ENCODE data around the gene B9D1. TPM values are rescaled to one million over a fixed set of nuclear protein-coding genes. Genes with fewer than 3 reads are reported as not detected.

Gene B9D1
- total RNA-seq, 1 experiment from 2014 or later, result 33.8 TPM

- no peak for DNase-seq (ENCODE audit: low read depth)
These were observed 40.9 kb downstream of the B9D1 start for GRCh38 chr17:19321481-19322128.

GRCh38 chr17:19320876-19321275 is 41.6 kb downstream of the B9D1 start:
- no peak for DNase-seq (ENCODE audit: low read depth)

- no peak for DNase-seq (ENCODE audit: low read depth)
These were observed 42.6 kb downstream of the B9D1 start for GRCh38 chr17:19319771-19320505.

- no peak for DNase-seq (ENCODE audit: low read depth)
These were observed 43.9 kb downstream of the B9D1 start for GRCh38 chr17:19318611-19319010.

DNA sequence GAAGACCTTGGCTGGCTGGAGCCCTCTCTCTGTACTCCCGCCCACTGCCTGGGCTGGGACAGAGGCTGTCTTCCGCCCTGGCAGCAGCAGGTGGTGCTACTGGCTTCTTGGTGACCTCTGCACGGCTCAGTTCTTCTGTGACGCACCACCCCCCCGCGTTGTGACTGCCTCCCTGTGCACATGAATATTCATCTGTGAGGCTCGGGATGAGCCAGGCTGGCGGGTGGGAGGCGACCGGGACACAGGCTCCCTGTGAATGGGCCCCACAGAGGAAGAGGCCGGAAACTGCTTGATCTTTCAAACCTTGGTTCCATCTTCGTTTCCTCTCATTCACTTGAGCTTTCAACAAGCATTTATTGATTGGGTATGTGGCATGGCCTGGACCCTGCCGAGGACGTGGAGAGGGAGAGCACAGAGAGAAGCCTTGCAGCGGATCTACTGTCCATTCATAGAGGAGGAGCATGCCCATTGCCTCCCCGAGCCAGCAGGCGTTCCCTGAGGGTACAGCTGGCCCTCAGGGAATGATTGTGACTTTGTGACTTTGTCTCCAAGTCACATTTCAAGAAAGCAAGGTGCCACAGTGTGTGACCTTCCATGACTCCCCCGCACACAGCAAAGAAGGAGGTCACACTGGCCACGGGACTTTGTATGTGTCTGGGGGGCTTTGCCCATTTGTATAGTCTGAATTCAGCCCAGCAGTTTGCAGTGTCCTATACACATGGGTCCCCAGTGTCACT is 45.0 kb downstream of the B9D1 start:
- DNase-seq (ENCODE audit: low read depth), result no peak

GRCh38 chr17:19316761-19317358 is 45.7 kb downstream of the B9D1 start:
- DNase-seq (ENCODE audit: low read depth), result no peak

GRCh38 chr17:19315104-19315503 is 47.4 kb downstream of the B9D1 start:
- DNase-seq (ENCODE audit: low read depth), result no peak

DNA sequence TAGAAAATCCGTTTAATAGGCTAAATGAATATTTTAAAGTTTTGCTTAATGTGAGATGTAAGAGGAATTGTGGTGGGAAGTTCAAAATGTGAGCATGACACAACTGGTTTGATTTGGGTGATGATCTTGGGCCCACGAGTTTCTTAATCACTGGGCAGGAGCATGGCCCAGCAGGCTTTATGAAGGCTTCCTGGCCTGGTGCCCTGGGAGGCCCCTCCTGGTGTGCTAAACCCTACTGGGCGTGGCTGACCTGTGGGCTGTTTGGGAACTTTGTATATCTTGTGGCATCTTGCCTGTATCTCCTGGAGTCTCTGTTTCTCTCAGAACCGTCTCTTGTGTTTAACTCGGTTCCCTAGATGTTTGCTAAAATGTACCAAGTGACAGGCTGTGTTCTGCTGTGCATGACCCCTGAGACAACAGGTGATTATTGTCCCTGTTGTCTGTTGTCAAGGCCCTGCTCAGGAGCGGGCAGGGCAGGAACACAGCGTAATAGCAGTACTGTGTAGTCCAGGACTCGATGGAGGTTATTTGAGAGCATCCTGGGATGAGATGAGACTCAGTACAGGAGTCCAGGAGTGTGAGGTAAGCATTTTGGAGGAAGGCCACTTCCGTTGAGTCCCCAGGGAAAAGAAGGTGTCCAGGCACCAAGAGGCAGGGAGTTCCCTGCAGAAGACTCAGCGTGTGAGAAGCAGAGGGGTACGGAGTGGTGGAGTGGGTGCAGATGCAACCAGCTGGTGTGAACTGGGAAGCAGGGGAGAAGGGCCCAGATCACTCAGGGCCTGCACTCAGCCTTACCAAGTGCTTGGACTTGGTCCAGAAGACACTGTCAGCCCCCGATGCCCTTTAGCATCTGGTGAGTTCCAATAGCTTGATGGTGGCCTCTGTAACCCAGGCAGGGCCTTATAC is 48.5 kb downstream of the B9D1 start:
- no peak for DNase-seq (ENCODE audit: low read depth)

DNA sequence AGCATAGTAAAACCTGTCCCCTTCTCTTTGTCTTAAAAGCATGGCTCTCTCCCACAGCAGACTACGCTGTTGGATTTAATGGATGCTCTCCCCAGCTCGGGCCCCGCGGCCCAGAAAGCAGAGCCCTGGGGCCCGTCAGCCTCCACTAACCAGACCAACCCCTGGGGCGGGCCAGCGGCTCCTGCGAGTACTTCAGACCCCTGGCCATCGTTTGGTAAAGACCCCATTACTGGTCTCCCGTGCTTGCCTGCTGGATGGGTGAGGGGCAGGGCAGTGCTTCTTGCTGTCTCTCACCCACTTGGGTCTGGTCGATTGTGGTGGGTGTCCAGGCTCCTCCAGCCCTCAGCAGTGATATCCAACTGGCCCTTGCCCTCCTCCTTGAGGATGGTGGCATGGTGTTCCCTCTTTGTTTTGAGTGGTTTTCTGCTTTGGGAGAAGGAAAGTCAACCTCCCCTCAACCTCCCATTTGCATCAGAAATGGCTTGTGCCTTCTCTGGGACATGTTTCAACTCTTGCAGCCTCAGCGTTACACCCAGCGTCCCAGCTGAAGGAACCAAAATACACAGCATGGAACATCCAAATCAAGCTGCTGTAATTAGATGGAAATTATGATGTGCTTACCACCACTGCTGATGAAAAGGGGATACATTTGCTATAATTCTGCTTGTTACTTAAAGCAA is 49.3 kb downstream of the B9D1 start:
- DNase-seq (ENCODE audit: low read depth), result no peak

GRCh38 chr17:19312406-19312805 is 50.1 kb downstream of the B9D1 start:
- DNase-seq (ENCODE audit: low read depth), result no peak

DNA sequence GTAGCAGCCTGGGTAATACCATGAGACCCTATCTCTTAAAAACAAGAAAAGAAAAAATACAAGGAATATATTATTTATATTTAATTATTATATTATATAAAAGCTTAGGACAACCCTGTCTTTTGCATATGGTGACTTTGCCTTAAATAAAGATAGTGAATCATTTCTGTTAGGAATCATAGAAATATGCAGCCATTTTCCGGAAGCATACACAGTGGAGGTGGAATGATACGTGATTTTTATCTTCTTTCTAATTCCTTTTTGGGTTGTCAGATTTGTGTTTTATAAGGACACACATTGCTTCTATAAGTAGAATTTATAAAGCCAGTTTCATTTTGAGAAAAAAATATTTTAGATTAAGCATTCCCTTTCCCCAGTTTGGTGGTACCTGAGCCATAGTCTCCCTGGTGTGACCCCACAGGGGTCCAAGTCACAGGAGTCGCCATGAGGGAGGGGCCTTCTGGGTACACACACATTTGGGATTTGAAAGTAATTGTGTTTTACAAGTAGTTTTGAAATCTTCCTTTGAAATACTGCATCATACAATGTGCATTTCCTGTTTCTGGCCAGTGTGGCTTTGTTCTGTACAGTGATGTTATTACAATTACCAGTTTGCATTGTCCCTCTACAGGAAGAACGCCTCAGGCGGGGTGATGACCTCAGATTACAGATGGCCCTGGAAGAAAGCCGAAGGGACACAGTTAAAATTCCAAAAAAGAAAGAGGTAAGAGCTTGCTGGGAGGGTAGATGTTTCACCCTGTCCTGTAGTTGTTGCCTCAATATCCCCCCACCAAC is 50.9 kb downstream of the B9D1 start:
- DNase-seq (ENCODE audit: low read depth), result no peak

GRCh38 chr17:19311016-19311415 is 51.5 kb downstream of the B9D1 start:
- no peak for DNase-seq (ENCODE audit: low read depth)

GRCh38 chr17:19310151-19310550 is 52.4 kb downstream of the B9D1 start:
- no peak for DNase-seq (ENCODE audit: low read depth)

DNA sequence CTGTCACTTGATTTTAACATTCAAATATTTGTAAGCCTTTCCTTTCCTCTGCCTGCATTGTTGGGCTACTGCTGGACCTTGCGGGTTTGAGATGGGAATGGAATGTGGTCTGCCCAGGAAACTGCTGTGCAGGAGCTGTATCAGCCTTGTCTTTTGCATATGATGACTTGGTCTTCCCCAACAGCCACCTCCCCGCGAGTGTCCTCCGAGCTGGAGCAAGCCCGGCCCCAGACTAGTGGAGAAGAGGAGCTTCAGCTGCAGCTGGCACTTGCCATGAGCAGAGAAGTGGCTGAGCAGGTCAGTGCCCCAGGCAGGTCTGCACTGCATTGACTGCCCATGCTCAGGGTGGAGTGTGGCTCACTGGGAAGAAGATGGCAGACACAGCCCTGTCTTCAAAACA is 52.8 kb downstream of the B9D1 start:
- no peak for DNase-seq (ENCODE audit: low read depth)

GRCh38 chr17:19308398-19308797 is 54.1 kb downstream of the B9D1 start:
- DNase-seq (ENCODE audit: low read depth), result no peak

DNA sequence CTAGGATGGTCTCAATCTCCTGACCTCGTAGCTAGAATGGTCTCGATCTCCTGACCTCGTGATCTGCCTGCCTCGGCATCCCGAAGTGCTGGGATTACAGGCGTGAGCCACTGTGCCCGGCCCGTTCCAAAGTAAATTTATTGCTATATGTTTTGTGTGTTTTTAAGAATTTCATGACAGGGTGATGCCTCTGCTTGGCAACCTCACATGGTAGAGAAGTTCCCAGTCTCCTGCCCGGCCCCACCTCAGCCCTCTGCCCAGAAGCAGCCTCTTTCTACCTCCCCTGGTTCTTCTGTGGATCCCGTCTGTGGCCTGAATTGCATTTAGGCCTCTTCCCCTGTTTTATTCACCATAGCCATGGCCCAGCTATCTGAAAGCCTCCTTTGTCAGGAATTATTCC is 55.0 kb downstream of the B9D1 start:
- DNase-seq (ENCODE audit: low read depth), result no peak

- DNase-seq (ENCODE audit: low read depth), result no peak
These were observed 56.1 kb downstream of the B9D1 start for GRCh38 chr17:19306160-19307111.

- DNase-seq (ENCODE audit: low read depth), result no peak
These were observed 56.8 kb downstream of the B9D1 start for GRCh38 chr17:19305761-19306159.
